GM19351 (cell line): Measurements from ENCODE around the gene OR2V2.
"Not testable (repeated sequence)": the region's sequence is repeated elsewhere in the genome, so short reads cannot be mapped to it uniquely, and the experiment has no call there.

Experiments used
- ATAC-seq: cut with Tn5 transposase; IDR thresholded peaks from one replicate; pipeline ENCODE4 v1.9.1; 2021; ENCODE audit warnings: mild to moderate bottlenecking, moderate library complexity; ENCODE audit not compliant: unreplicated experiment

OR2V2 gene

DNA sequence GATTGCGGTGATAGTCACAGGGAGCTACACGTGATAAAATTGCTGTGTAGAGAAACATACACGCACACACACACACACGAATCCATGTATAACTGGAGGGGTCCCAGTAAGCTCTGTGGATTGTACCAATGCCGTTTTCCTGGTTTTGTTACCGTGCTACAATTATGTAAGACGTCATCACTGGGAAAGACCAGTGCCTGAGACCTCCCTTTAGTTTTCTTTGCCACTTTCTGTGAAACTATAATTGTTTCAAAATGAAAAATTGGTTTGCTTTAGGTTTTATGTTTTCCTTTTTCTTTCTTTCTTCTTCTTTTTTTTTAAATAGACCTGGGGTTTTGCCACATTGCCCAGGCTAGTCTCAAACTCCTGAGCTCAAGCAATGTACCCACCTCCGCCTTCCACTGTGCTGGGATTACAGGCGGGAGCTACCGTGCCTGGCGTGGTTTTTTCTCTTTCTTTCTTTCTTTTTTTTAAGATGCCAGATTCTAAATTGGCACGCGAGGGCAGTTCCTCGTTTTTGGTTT is 21.3 kb downstream of the OR2V2 start:
- no peak for ATAC-seq

DNA sequence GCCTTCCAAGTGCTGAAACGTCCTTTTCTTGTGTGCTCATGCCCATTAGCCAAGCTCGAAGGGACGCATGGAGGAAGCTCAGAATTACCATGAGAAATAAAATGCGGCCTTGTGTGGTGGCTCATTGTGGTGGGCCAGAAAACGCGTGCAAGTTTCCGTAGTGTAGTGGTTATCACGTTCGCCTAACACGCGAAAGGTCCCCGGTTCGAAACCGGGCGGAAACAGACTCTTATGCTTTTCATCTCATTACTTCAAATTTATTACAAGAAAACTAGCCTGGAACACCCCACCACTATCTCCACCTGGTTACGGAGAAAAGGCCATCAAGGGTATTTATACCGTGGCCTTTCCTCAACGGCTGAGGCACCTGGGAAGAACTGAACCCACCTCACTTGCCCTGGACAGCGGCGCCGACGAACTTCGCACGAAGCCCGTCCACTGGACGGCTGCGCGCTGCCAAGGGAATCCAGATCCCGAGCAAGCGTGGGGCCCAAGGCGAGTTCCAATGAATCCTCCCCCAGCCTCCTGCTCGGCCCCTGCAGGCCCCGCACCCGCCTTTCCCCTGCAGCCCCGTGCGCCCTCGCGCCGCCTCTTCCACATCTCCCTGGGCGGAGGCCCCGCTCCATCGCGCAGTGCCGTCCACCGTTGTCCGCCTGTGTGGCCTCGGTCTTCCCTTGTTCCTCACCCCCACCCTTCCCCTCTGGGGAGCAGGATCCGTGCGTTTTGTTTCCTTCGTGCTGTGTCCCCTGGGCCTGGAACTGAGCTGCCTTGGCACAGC is 22.3 kb downstream of the OR2V2 start:
- peak; percentile 41 for ATAC-seq

DNA sequence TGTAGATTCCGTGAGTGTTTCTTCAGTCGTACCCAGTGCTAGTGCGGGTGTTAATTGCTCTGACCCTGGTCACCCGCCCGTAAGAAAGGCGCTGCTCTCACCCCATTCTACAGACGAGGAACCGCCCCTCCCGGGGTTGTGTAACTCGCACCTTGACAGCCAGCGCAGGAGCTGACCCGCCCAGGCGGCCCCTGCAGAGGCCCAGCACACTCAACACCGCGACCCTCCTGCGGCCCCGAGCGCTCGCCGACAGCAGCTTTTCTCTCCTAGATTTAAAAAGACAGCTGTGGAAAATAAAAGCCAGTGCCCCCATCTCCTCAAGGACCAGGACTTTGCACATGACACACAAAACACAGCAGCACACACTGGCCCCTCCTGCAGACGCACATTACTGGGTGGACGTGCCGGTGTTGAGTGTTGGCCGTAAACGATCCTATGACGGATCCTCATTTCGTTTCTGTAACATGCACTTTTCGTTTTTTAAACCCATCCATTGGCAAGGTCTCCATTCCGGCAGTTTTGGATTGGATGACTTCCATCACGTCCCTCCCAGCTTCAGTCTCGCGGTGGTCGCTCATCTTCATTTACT is 22.9 kb downstream of the OR2V2 start:
- no peak for ATAC-seq

DNA sequence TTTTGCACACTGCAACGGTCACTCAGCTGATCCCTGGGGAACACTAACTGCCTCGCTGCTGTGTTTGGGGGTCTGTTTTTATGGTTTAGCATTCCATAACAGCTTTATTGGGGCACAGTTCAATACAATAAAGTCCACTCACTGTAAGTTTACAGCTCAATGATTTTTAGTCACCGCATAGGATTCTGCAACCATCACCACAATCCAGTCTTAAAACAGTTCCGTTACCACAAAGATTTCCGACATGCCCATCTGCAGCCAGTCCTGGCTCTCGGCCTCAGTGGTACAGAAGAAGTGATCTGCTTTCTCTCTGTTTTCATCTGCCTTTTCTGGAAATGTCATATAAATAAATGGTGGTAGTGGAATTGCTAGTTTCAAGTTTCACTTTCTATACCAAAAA is 23.6 kb downstream of the OR2V2 start:
- no peak for ATAC-seq

DNA sequence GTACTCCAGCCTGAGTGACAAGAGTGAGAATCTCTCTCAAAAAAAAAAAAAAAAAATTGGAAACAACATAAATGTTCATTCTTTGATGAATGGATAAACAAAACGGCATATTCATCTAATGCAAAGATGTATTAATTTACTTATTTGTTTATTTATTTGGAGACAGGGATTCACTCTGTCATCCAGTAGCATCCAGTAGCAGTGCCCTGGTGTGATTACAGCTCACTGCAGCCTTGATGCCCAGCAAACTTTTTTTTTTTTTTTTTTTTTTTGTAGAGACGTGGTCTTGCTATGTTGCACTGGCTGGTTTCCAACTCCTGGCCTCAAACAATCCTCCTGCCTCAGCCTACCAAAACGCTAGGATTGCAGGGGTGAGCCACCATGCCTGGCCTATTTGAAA is 24.4 kb downstream of the OR2V2 start:
- ATAC-seq: no peak

DNA sequence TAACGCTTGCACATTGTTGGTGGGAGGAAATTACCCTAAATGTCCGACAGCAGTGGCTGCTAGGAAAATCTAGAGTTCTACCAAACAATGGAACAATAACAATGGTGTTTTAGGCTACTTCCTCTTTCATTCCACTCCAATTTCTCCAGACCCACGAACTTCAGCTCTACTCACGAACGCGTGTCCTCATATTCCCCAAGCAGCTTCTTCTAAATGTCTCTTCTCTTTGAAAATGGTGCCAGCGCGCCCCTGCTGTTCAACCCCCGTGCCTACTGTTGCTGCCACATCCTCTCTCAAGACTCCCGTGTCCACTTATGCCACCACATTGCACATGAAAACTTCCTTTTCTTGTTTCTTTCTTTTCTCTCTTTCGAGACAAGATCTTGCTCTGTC is 25.6 kb downstream of the OR2V2 start:
- no peak for ATAC-seq

DNA sequence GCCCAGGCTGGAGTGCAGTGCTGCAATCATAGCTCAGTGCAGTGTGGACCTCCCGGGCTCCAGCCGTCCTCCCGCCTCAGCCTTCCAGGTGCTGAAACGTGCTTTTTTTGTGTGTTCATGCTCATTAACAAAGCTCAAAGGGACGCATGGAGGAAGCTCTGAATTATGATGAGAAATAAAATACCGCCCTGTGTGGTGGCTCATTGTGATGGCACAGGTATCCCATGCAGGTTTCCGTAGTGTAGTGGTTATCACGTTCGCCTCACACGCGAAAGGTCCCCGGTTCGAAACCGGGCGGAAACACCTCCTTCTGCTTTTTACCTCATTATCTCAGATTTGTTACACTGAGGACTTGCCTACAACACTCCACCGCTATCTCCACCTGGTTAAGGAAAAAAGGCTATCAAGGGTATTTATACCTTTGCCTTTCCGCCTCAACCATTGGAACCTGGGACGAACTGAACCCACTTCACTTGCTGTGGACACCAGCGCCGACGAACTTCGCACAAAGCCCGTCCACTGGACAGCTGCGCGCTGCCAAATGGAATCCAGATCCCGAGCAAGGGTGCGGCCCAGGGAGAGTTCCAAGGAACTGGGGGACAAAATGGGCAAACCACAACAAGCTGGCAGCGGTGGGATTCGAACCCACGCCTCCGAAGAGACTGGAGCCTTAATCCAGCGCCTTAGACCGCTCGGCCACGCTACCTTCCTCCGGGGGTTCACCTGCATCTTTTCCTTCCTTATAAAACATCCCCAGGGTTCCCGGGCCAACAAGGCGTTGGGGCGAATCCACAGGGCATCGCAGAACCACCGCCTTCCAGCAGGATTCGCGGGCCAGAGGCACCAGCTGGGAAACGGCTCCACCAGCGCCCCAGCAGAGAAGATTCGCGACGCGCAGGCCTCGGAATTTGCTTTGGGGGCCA is 26.3 kb downstream of the OR2V2 start:
- peak; percentile 48 for ATAC-seq

DNA sequence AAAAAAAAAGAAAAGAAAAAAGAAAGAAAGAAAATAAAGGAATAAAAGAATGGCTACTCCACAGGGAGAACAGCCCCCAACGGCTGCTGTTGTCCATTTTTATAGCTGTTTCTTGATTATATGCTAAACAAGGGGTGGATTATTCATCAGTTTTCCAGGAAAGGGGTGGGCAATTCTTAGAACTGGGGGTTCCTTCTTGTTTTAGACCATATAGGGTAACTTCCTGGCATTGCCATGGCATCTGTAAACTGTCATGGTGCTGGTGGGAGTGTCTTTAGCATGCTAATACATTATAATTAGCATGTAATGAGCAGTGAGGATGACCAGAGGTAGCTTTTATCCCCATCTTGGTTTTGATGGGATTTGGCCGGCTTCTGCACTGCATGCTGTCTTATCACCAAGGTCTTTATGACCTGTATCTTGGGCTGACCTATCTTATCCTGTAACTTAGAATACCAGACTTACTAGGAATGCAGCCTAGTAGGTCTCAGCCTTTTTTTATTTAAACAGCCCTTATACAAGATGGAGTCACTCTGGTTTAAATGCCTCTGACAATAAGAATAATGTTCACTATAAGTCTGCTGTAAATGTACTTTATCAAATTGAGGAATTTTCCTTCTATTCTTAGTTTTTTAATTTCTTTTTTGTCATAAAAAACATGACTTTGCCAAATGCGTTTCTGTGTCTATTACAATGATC is 29.0 kb downstream of the OR2V2 start:
- no peak for ATAC-seq

DNA sequence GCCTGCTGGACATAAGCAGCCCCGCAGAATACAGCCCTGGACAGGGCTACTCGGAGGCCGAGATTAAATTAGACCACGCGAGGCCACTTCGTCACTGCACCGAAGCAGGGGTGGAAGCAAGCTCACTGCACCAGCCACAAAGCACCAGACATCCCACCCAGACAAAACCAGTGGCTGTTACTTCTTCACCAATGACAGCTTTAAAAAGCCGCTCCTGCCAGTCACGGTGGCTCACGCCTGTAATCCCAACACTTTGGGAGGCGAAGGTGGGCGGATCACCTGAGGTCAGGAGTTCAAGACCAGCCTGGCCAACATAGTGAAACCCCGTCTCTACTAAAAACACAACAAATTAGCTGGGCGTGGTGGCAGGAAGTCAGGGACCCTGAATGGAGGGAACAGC is 30.2 kb downstream of the OR2V2 start:
- not testable (repeated sequence) for ATAC-seq

DNA sequence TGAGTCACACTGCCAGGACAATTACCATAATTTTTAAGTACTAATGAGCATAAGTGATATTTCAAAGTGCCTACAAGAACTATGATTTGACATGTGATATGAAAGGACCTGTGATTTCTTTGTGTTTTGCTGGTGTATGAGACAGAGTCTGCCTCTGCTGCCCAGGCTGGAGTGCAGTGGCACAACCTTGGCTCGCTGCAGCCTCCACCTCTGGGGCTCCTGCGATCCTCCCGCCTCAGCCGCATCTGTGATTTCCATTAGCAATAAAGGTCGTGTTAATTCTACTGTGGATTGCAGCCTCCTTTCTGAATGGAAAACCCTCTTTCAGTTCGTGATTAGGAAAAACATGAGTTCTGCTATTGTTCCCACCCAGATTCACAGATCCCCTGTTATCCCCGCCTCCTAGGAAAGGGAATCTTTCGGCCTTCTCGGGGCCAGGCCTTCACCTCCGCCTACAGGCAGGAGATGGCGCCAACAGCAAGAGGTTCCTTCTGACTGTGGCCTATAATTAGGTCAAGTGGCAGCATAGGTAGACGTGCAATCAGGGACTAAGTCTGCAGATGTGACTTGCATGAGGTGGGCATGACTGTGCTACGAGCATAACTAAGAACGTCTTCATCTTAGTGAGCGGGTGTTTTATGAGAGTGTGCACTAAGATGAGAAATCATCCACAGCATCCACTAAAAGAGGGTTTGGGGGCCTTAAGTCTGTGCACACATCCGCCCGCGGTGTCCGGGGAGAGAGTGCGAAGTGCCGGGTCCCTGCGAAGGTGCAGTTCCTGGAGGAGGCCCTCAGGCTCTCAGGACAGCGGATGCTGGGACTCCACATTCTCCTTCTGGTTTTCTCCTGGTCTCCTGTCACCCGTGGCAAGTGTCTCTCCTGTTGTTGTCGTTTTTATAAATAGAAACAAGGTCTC is 34.5 kb downstream of the OR2V2 start:
- ATAC-seq: peak; percentile 57

DNA sequence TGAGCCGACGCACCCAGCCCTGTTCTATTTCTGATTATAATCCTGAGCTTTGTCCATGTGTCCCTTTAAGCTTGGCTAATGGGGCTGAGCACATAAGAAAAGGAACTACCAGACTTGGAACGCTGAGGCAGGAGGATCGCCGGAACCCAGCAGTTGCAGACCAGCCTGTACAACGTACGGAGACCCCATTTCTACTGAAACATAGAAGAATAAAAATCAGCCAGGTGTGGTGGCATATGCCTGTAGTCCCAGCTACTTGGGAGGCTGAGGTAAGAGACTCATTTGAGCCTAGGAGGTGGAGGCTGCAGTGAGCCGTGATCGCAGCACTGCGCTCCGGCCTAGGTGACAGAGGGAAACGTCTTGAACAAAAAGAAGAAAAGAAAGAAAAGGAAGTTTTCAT is 35.3 kb downstream of the OR2V2 start:
- no peak for ATAC-seq

DNA sequence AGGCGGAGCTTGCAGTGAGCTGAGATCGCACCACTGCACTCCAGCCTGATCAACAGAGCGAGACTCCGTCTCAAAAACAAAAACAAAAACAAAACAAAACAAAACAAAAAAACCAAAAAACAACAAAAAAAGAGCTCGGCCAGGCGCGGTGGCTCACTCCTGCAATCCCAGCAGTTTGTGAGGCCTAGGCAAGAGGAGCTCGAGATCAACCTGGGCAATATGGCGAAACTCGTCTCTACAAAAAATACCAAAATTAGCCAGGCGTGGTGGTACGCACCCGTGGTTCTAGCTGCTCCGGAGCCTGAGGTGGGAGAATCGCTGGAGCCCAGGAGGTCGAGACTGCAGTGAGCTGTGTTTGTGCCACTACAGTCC is 37.4 kb downstream of the OR2V2 start:
- ATAC-seq: no peak

DNA sequence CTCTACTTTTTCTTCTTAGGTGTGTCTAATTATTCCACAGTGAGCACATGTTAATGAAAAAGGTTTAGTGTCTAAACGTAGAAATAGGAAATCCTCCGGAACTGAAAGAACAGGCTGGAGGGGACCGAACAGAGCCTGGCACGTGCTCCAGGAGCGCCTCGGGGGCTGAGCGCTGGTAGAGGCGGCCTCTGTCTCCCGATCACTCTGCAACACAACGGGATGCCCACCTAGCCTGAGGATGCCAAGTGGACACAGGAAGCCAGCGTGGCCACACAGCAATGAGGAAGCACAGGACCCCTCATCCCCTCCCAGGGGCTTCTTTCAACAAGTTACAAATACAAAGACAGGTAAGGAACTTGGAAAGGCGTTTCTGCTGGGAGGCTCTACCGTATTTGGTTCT is 38.2 kb downstream of the OR2V2 start:
- no peak for ATAC-seq

DNA sequence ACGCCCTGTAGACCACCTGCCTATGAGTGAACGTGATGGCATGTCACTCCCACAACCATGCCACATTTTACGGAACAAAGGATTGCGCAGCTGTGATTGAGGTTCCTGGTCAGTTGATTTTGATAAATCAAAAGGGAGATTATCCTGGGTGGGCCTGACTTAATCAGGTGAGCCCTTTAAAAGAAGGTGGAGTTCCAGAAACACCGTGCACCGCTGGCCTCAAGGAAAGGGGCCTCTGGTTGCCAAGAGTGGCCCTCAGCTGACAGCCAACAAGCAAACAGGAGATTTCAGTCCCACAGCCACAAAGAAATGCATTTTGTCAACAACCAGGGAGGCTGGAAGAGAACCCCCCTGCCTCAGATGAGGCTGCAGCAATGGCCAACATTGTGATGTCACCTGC is 38.6 kb downstream of the OR2V2 start:
- ATAC-seq: no peak

DNA sequence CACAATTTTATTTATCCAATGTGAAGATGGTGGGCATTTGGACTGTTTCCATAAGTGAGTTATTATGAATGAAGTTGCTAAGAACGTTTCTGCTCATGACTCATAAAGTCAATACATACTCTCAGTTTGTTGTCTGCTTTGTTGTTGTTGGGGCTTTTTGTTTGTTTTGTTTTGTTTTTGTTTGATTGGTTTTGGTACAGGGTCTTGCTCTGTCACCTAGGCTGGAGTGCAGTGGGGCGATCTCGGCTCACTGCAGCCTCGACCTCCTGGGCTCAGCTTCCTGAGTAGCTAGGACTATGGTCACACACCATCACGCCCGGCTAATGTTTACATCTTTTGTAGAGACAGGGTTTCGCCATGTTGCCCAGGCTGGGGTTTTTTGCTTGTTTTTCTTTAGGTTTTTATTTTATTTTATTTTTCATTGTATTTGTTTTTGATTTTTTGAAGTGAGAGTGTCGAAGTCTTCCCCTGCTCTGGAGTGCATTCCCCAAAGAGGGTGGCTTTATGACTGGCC is 39.7 kb downstream of the OR2V2 start:
- ATAC-seq: no peak

DNA sequence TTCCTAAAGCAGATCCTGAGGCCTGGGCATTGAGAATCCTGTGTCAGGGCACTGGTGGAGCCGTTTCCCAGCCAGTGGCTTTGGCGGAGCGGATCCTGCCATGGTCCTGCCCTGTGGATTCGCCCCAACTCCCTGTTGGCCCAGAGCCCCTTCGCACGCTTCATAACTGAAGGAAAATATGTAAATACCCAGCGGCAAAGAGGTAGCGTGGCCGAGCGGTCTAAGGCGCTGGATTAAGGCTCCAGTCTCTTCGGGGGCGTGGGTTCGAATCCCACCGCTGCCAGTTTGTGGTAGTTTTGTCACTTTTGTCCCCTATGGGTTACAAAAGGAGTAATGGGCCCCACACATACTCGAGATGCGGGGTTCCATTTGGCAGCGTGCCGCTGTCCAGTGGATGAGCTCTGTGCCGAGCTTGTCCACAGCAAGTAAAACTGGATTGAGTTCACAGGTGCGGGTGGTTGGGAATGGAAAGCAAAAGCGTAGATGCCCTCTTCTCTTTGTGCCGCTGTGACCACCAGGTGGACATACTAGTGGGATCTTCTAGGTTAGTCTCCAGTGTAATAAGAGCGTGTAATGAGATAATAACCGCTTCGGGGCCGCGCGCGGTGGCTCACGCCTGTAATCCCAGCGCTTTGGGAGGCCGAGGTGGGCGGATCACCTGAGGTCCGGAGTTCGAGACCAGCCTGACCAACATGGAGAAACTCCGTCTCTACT is 40.3 kb downstream of the OR2V2 start:
- no peak for ATAC-seq

DNA sequence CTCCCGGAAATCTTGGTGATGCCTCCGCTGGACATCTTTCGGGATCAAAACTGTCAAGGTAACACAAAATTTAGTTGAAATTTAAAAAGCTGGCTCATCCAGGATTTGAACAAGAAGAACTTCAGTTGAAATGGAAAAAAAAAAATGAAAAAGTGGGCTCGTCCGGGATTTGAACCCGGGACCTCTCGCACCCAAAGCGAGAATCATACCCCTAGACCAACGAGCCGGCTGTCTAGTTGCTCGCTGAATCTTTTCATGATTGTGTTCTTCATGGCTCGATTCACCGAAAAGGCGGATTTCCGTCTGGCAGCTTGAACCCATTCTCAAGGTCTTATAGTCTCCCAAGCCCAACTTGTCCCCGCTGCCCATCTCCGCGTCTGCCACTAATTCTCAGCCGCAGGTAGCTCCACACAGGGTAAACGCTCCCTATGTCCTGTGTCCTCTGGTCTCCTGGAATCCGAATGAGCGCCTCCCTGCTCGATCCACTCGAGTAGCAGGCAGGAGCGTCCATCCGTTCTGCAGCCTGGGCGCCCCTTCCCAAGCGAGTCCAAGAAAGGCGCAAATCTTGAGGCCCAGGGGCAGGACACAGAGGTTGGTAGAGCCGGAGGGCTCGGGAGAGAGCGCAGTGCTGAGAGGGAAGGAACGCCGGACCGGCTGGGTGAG is 41.4 kb downstream of the OR2V2 start:
- no peak for ATAC-seq

DNA sequence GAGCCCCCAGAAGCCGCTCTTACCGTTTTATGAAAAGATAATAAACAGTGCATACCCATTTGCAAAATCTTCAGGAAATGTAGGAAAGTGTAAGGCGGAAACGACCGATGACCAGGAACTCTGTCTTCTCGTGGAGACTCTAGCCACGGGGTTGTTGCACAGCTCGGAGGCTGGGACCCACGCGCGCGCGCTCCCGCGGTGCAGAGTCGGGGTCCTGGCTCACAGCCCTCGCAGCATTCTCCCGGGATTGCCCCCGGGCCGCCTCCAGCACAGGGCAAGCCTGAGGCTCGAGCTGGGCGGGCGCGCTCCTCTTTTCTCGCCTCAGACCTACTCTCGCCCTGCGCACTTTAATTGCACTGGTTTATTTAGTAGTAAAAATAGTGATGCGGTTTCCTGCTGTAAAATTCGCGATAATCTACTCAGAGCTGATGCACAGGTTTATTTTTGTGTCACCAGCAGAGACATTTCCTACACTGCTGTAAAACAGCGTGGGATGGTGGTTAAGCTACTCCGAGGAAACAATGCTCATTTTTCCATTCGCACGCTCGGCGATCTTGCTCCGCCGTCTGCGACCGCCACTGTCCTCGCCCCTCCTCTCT is 42.1 kb downstream of the OR2V2 start:
- no peak for ATAC-seq
